ENCODE measurements around the gene TMEM109.

The TMEM109 gene

GRCh38 chr11:60913793-60914632 lies at the start of gene TMEM109:
TMEM109 (plus strand) TSS chr11:60914158; CDS start chr11:60919694, 5,536 bp downstream.
- Mint-ChIP-seq H3K36me3 (ENCODE audit: low read depth) (peaks cover 41% of the 10 kb centered on the region), H3K27me3 (no peaks in the 10 kb centered on the region), H3K4me1 (ENCODE audit: low read depth) (peaks cover 74% of the 10 kb centered on the region), H3K27ac (peak within 1 kb of the TSS; percentile 99), H3K4me3 (peak within 1 kb of the TSS; percentile 94), H3K9me3 (no peaks in the 10 kb centered on the region)
- peak; percentile 91 for DNase-seq

- H3K9me3 Mint-ChIP-seq = no peaks in the 10 kb centered on the region
- no peaks in the 10 kb centered on the region for H3K4me1 Mint-ChIP-seq (ENCODE audit: low read depth)
- no peak overlapping the region for H3K27ac Mint-ChIP-seq
- no peak overlapping the region for H3K4me3 Mint-ChIP-seq
- DNase-seq = peak; percentile 15
- H3K27me3 Mint-ChIP-seq = peaks cover 3% of the 10 kb centered on the region
- H3K36me3 Mint-ChIP-seq (ENCODE audit: low read depth) = no peaks in the 10 kb centered on the region
Measured at GRCh38 chr11:60864856-60865513, 49.0 kb upstream of the TMEM109 start.

GRCh38 chr11:60866911-60867870 lies 46.8 kb upstream of the TMEM109 start, which contains the start of gene ZP1:
ZP1 (plus strand) TSS chr11:60867542; CDS start chr11:60867562, 20 bp downstream.
- H3K27me3 Mint-ChIP-seq = peaks cover 3% of the 10 kb centered on the region
- H3K4me1 Mint-ChIP-seq (ENCODE audit: low read depth) = peaks cover 12% of the 10 kb centered on the region
- no peaks in the 10 kb centered on the region for H3K36me3 Mint-ChIP-seq (ENCODE audit: low read depth)
- no peaks in the 10 kb centered on the region for H3K9me3 Mint-ChIP-seq
- no peak within 1 kb of the TSS for H3K4me3 Mint-ChIP-seq
- no peak within 1 kb of the TSS for H3K27ac Mint-ChIP-seq
- DNase-seq = peak; percentile 24

- Mint-ChIP-seq H3K4me1 (ENCODE audit: low read depth) (peaks cover 15% of the 10 kb centered on the region), H3K27ac (no peak overlapping the region), H3K27me3 (peaks cover 3% of the 10 kb centered on the region), H3K4me3 (no peak overlapping the region), H3K36me3 (ENCODE audit: low read depth) (no peaks in the 10 kb centered on the region), H3K9me3 (no peaks in the 10 kb centered on the region)
- peak; percentile 15 for DNase-seq
Measured at GRCh38 chr11:60867871-60868681, 45.9 kb upstream of the TMEM109 start.

- peaks cover 18% of the 10 kb centered on the region for H3K4me1 Mint-ChIP-seq (ENCODE audit: low read depth)
- DNase-seq = no peak
- H3K36me3 Mint-ChIP-seq (ENCODE audit: low read depth) = no peaks in the 10 kb centered on the region
- no peaks in the 10 kb centered on the region for H3K9me3 Mint-ChIP-seq
- no peak overlapping the region for H3K27ac Mint-ChIP-seq
- peaks cover 3% of the 10 kb centered on the region for H3K27me3 Mint-ChIP-seq
- H3K4me3 Mint-ChIP-seq = no peak overlapping the region
Measured at GRCh38 chr11:60868682-60869450, 45.1 kb upstream of the TMEM109 start.

- no peak overlapping the region for H3K27ac Mint-ChIP-seq
- DNase-seq = no peak
- peaks cover 3% of the 10 kb centered on the region for H3K27me3 Mint-ChIP-seq
- H3K4me1 Mint-ChIP-seq (ENCODE audit: low read depth) = peaks cover 18% of the 10 kb centered on the region
- no peaks in the 10 kb centered on the region for H3K36me3 Mint-ChIP-seq (ENCODE audit: low read depth)
- H3K4me3 Mint-ChIP-seq = no peak overlapping the region
- H3K9me3 Mint-ChIP-seq = no peaks in the 10 kb centered on the region
Measured at GRCh38 chr11:60869451-60869825, 44.5 kb upstream of the TMEM109 start.

- no peaks in the 10 kb centered on the region for H3K9me3 Mint-ChIP-seq
- H3K27me3 Mint-ChIP-seq = peaks cover 3% of the 10 kb centered on the region
- H3K4me1 Mint-ChIP-seq (ENCODE audit: low read depth) = peaks cover 18% of the 10 kb centered on the region
- no peak overlapping the region for H3K27ac Mint-ChIP-seq
- H3K36me3 Mint-ChIP-seq (ENCODE audit: low read depth) = peaks cover 5% of the 10 kb centered on the region
- no peak for DNase-seq
- H3K4me3 Mint-ChIP-seq = no peak overlapping the region
Measured at GRCh38 chr11:60870276-60870675, 43.7 kb upstream of the TMEM109 start.

- Mint-ChIP-seq H3K9me3 (no peaks in the 10 kb centered on the region), H3K4me3 (no peak overlapping the region), H3K36me3 (ENCODE audit: low read depth) (peaks cover 9% of the 10 kb centered on the region), H3K27me3 (peaks cover 3% of the 10 kb centered on the region), H3K4me1 (ENCODE audit: low read depth) (peaks cover 18% of the 10 kb centered on the region), H3K27ac (no peak overlapping the region)
- no peak for DNase-seq
Measured at GRCh38 chr11:60870733-60871377, 43.1 kb upstream of the TMEM109 start.

GRCh38 chr11:60871378-60872061 lies 42.4 kb upstream of the TMEM109 start:
- H3K36me3 Mint-ChIP-seq (ENCODE audit: low read depth) = peaks cover 13% of the 10 kb centered on the region
- DNase-seq = no peak
- H3K4me3 Mint-ChIP-seq = no peak overlapping the region
- H3K9me3 Mint-ChIP-seq = no peaks in the 10 kb centered on the region
- H3K27ac Mint-ChIP-seq = no peak overlapping the region
- H3K27me3 Mint-ChIP-seq = peaks cover 3% of the 10 kb centered on the region
- peaks cover 18% of the 10 kb centered on the region for H3K4me1 Mint-ChIP-seq (ENCODE audit: low read depth)

- Mint-ChIP-seq H3K27me3 (peaks cover 3% of the 10 kb centered on the region), H3K36me3 (ENCODE audit: low read depth) (peaks cover 20% of the 10 kb centered on the region), H3K9me3 (no peaks in the 10 kb centered on the region), H3K4me1 (ENCODE audit: low read depth) (peaks cover 18% of the 10 kb centered on the region), H3K27ac (no peak overlapping the region), H3K4me3 (no peak overlapping the region)
- DNase-seq = no peak
Measured at GRCh38 chr11:60872124-60872960, 41.6 kb upstream of the TMEM109 start.

- no peak for DNase-seq
- Mint-ChIP-seq H3K4me1 (ENCODE audit: low read depth) (peaks cover 18% of the 10 kb centered on the region), H3K27me3 (peaks cover 3% of the 10 kb centered on the region), H3K4me3 (no peak overlapping the region), H3K9me3 (no peaks in the 10 kb centered on the region), H3K27ac (no peak overlapping the region), H3K36me3 (ENCODE audit: low read depth) (peaks cover 27% of the 10 kb centered on the region)
Measured at GRCh38 chr11:60872961-60873524, 40.9 kb upstream of the TMEM109 start.

Measured in activated T-cell treated with anti-CD3 and anti-CD28 coated beads, Interleukin-2, amount 50 U/mL, for 24 hours (primary cell).